Left hindlimb (tissue), 1 donor: ENCODE results near the gene HEG1.

Experiments used
- DNase-seq: peaks from one replicate; pipeline ENCODE4 v3.0.0-alpha.2; 2018

HEG1 gene

GRCh38 chr3:125010393-125010792 is 45.4 kb downstream of the HEG1 start:
- DNase-seq, result no peak

- no peak for DNase-seq
Measured at GRCh38 chr3:125008766-125009165, 47.0 kb downstream of the HEG1 start.

- DNase-seq, result no peak
Measured at GRCh38 chr3:125006291-125006731, 49.5 kb downstream of the HEG1 start.

GRCh38 chr3:125005676-125006075 is 50.1 kb downstream of the HEG1 start:
- no peak for DNase-seq

GRCh38 chr3:125005222-125005621 is 50.6 kb downstream of the HEG1 start:
- DNase-seq, result no peak

- no peak for DNase-seq
Measured at GRCh38 chr3:125003859-125004595, 51.8 kb downstream of the HEG1 start.

GRCh38 chr3:125003369-125003853 is 52.4 kb downstream of the HEG1 start:
- DNase-seq, result peak; percentile 50

- no peak for DNase-seq
Measured at GRCh38 chr3:125002414-125003368, 53.1 kb downstream of the HEG1 start.

GRCh38 chr3:125001557-125002413 is 54.0 kb downstream of the HEG1 start:
- DNase-seq, result no peak

GRCh38 chr3:125000661-125001060 is 55.1 kb downstream of the HEG1 start:
- DNase-seq, result no peak

- no peak for DNase-seq
Measured at GRCh38 chr3:124999897-125000435, 55.8 kb downstream of the HEG1 start.

GRCh38 chr3:124999317-124999716 is 56.5 kb downstream of the HEG1 start:
- DNase-seq, result no peak

GRCh38 chr3:124998247-124998630 is 57.6 kb downstream of the HEG1 start:
- no peak for DNase-seq

- DNase-seq, result no peak
Measured at GRCh38 chr3:124997303-124998246, 58.2 kb downstream of the HEG1 start.

GRCh38 chr3:124995460-124995994 is 60.3 kb downstream of the HEG1 start:
- peak; percentile 53 for DNase-seq

- no peak for DNase-seq
Measured at GRCh38 chr3:124993466-124993865, 62.3 kb downstream of the HEG1 start.

GRCh38 chr3:124992041-124992440 is 63.8 kb downstream of the HEG1 start:
- no peak for DNase-seq

GRCh38 chr3:124986192-124987143 is 69.3 kb downstream of the HEG1 start:
- no peak for DNase-seq

- DNase-seq, result no peak
Measured at GRCh38 chr3:124985349-124985748, 70.4 kb downstream of the HEG1 start.

- no peak for DNase-seq
Measured at GRCh38 chr3:124984754-124985153, 71.0 kb downstream of the HEG1 start.
